Activated CD4-positive, alpha-beta T cell treated with anti-CD3 and anti-CD28 coated beads, Interleukin-2, amount 50 U/mL, for 16 hours (primary cell): ENCODE results near the gene MAGI2.
"Not testable (repeated sequence)": the region's sequence is repeated elsewhere in the genome, so short reads cannot be mapped to it uniquely, and the experiment has no call there.

ENCODE experiments used
- DNase-seq: peaks from one replicate; pipeline ENCODE4 v3.0.0-alpha.2; 2020

The MAGI2 gene

DNA sequence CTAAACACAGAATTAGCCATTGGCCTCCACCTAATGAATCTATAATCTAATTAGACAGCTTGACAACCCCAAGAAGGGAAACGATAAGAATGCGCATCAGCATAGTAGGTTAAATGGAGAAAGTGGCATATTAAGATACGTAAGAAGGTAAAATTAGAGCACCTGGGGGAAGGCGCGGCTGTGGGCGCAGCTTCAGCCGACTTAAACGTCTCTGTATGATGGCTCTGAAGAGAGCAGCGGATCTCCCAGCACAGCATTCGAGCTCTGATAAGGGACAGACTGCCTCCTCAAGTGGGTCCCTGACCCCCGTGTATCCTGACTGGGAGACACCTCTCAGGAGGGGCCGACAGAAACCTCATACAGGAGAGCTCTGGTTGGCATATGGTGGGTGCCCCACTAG, 1136.1 kb downstream of the MAGI2 start:
- no peak for DNase-seq

- DNase-seq, result no peak
Measured at GRCh38 chr7:78316110-78316509, 1137.4 kb downstream of the MAGI2 start.

DNA sequence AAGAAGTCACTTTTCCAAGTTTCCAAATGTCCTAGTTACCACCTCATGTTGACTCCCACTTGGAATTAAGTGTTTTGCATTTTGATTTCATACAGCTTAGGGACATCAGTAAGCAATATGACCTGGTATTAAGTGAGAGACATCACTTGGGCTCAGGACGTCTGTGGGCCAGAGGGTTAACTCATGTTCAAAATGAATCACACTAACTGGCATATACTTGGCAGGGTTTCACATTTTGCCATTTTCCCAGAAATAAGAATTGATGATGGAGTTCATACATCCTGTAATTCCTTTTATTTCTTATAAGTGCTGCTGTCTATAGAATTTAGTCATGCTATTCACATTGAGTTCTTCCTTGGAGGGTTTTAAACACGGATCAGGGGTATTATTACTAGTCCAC, 1138.3 kb downstream of the MAGI2 start:
- no peak for DNase-seq

DNA sequence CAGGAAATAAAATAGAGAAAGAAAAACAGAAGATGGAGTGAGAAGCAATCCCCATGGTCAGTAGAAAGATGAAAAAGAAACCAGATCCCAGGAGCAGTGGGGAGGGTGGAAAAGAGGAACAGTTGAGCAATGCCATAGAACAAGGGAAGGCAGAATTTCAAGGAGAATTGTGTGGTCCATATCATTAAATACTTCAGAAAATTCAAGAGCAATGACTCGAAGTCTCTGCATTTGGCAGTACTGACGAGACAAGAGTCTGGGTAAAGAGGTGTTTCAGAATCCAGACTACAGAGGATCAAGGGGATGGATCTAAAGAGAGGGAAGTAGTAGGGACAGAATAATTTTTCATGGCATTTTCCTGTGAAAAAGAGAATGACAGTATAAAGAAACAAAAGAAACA, 1142.3 kb downstream of the MAGI2 start:
- no peak for DNase-seq

GRCh38 chr7:78307892-78308291, 1145.6 kb downstream of the MAGI2 start:
- no peak for DNase-seq

GRCh38 chr7:78306634-78307033, 1146.8 kb downstream of the MAGI2 start:
- no peak for DNase-seq

- no peak for DNase-seq
Measured at GRCh38 chr7:78301407-78301806, 1152.1 kb downstream of the MAGI2 start.

DNA sequence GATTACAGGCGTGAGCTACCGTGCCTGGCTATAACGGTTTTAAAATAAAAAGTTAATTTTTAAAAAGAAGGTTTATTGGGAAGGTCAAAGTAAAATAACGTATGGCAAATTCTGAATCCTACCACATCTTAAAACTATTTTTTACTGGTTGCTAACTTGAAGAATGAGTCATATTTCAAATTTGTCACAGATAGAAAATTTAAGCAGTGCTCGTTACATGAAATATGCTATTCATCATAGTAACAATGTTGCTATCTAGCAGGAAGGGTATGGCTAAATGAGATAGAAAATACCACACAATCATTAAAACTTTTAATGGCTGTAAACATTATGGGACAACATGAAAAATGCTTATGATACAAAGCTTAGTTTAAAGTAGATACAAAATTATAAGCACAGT, 1154.4 kb downstream of the MAGI2 start:
- no peak for DNase-seq

DNA sequence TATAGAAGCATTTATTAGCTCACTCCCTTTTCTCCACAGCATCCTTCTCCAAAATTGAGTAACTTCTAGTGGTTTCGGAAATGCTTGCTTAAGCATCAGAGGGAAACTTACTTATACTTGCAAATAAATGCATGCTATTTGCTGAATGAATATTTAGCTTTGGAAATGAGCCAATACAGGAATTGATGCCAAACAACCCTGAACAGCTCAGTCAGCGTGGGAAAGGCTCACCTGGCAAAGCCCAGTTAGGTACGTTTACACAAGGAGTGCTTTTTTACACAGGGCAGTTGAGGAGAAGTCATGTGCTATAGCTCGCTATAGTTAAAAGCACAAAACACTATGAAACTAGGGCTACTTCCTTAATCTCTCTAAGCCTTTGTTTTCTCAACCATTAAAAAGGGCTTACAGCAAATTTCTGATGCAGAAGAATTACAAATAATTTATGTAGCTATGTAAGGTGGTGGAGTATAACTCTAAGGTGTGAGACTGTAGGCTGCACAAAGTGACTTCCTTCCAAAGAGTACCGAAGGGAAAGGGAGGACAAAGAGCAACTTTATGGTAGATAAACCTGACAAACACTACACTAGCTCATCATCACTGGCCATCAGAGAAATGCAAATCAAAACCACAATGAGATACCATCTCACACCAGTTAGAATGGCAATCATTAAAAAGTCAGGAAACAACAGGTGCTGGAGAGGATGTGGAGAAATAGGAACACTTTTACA, 1156.7 kb downstream of the MAGI2 start:
- no peak for DNase-seq

DNA sequence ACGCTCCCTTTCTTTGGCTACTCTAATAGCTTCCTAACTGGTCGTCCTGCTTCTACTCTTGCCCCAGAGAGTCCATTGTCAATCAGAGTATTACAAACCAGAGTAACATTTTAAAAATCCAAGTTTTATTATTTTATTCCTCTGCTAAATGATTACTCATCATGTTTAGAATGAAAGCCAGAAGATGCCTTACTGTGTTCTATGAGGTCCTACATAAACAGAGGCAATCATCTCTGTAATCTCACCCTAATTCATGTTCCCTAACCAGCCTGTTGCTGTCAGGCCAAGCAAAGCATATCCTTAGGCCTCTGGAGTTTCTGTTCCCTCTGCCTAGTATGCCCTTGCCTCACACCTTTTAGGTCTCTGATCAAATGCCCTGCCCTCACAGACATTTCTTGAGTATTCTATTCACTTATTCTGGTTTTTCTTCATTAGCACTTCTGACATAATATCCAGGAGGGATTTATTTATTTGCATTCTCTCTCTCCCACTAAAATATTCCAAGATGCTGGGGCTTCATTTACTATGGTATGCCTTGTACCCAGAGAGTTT, 1157.3 kb downstream of the MAGI2 start:
- no peak for DNase-seq

- not testable (repeated sequence) for DNase-seq
Measured at GRCh38 chr7:78289471-78289870, 1164.0 kb downstream of the MAGI2 start.

DNA sequence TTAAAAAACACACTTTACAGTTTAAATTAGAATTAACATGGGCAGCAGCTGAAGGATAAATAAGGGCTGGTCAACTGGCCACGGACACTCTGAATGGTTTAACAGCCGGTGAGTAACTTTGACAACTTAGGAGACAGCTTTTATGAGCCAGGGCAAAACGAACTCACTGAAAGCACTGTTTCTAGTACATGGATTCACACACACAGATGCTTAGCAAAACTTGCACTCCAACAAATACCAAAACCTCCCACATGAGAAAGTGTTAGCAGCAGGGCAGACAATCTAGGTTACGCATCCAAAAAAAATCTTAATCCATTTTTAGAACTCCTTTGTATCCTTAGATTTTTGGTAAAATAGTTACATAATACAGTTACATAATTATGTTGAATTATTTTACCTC, 1168.5 kb downstream of the MAGI2 start:
- no peak for DNase-seq

GRCh38 chr7:78280276-78280675, 1173.2 kb downstream of the MAGI2 start:
- DNase-seq, result no peak

DNA sequence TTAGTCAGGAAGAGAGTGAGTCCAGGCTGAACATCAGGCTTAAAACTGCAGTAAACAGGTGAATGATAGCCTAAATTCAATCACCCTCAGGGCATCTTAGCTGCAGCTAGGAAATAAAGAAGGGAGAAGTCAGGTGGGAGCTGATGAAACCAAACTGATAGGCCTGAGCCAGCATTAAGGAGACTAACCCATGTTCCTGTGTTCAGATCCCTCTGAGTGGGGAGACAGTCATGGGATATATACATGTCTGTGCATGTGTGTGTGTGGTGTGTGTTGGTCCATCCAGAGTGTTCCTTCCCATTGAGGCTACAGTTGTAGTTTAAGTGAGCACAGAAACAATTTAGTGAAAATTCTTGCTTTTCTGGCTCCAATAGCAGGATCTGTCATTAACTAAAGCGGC, 1174.0 kb downstream of the MAGI2 start:
- DNase-seq, result no peak

GRCh38 chr7:78279032-78279431, 1174.4 kb downstream of the MAGI2 start:
- DNase-seq, result no peak

- no peak for DNase-seq
Measured at GRCh38 chr7:78267141-78267540, 1186.3 kb downstream of the MAGI2 start.

DNA sequence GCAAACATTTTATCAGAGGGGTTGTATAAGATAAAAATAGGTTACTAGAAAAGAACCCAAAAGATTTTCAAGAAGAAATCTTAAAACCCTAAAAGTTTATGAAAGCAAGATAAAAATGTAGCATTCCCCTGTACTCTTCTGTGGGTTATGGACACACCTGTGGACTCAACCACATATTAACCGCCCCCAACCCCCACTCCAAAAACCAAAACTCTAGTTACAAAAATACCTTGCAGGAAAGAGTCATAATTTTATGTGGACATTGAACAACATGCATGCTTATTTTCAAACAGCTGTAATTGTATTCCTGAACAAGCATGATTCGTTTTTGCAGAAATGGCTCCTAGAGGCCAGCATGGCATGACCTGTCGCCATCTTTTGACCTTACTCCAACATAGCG, 1188.0 kb downstream of the MAGI2 start:
- no peak for DNase-seq

GRCh38 chr7:78265071-78265470, 1188.4 kb downstream of the MAGI2 start:
- DNase-seq, result no peak

DNA sequence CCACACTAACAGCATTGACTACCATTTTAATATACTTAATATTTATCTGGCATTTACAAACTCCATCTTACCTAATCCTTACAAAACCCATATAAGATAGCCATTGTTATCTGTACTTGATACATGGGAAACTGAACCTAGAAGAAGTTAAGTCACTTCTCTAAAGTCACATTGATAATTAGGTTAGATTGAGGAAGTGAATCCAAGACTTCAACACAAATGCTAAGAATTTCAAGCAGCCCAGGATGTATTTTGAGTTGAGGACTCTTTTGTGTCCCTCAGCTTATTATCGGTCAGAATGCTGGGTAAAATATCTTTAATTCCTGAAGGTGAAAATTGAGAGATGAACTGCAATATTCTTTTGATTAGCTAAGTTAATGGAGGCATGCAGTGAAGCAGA, 1189.4 kb downstream of the MAGI2 start:
- no peak for DNase-seq

GRCh38 chr7:78261739-78262138, 1191.7 kb downstream of the MAGI2 start:
- no peak for DNase-seq

DNA sequence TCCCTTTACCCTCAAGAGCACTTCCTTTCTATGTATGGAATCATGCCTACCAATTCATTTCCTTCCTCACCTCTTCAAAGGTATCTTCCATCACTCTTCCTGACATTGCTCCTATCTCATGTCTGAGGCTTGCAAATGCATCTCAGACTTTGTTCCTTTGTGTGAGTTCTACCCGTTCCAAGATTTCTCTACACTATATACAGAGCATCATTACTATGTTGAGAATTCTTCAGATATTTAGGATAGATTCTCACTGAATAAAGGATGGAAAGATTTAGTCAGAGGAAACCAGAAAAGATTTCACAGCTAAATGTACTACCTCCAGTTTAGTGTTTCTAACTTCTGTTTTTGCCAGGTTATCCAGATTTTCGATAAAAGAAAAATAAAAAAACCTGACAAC, 1192.2 kb downstream of the MAGI2 start:
- DNase-seq, result no peak

- no peak for DNase-seq
Measured at GRCh38 chr7:78260826-78261225, 1192.6 kb downstream of the MAGI2 start.

DNA sequence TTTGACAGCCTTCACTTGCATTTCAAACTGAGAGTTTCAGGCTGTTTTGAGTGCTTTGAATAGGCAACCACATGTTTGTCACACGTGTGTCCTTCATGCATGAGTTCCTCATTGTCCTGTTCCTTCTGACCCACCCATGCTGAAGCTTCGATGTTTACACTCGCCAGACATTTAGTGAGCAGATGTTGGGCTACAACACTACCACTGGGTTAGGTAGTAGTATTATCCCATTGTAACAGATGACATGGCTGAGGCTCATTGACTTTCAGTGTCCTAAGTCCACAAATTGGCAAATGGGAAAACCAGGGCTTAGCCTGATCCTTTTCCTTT, 1198.8 kb downstream of the MAGI2 start:
- DNase-seq, result no peak

DNA sequence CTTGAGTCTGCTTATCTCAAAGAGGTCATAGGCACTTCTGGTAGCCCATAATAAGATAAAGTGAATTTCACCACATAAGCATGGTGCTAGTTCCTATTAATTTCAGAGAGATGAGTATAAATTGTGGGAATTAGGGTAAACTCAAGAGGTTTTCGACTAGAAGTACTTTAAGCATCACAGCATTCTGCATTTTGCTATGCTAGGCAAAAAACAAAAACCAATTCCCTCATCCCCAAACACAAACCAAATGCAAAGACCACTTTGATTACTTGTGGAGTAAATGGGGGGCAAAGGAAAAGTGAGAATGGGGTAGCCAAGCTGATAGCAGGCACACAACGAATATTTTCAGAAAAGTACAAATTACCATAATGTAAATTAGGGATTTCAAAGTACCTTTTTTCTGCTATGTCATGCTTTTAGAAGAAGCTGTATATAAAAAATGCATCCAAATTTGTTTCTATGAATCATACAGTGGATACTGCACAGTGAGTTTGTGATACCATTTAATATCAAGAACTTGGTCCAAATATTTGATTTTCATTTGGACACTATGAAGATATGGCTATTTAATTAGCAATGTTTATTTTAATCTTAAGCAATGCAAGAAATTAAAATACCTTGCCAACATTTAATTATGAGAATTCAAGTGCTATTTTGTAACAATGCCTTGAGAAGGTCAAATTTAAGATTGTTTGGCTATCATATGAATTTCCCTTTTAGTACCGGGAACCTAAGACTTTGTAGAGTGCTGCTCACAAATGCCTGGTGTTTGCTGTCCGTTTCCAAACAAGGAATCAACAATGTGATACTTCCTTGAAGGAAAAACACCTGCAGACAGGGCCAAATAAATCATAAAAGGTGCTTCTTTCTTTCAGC, 1199.4 kb downstream of the MAGI2 start:
- DNase-seq, result no peak
